Measurements from ENCODE around the gene ACKR2. TPM values are rescaled to one million over a fixed set of nuclear protein-coding genes. Genes with fewer than 3 reads are reported as not detected.
A peak's percentile ranks its signal among the peaks of the same experiment; 100 is the strongest.
"Not testable (repeated sequence)": the region's sequence is repeated elsewhere in the genome, so short reads cannot be mapped to it uniquely, and the experiment has no call there.

The ACKR2 gene
- total and polyA plus RNA-seq, 3 donors from 2014 or later, result 2.7 to 7.8 (median 3.4) TPM

- H3K27ac ChIP-seq, result no peak overlapping the region
- 77 to 84% methylated on average over 2 of the region's 2 CpGs for WGBS, 2 donors
- no peak for DNase-seq
- H3K36me3 ChIP-seq (ENCODE audit: low read depth, missing control alignments), result no peaks in the 10 kb centered on the region
- H3K4me3 ChIP-seq, result no peak overlapping the region
- intact Hi-C loops (cut with DNase I; ENCODE audit: low total_unique reads), result no loop called here
- no peaks in the 10 kb centered on the region for H3K4me1 ChIP-seq
- no peak for TF ChIP-seq CTCF (IDR thresholded peaks at IDR 0.05)
- no peak for TF ChIP-seq POLR2A (IDR thresholded peaks at IDR 0.05)
- no peaks in the 10 kb centered on the region for H3K9me3 ChIP-seq
- H3K27me3 ChIP-seq, result no peaks in the 10 kb centered on the region
Measured at GRCh38 chr3:42877881-42878280, 68.6 kb downstream of the ACKR2 start.

GRCh38 chr3:42880183-42880582 lies 70.9 kb downstream of the ACKR2 start:
- no peaks in the 10 kb centered on the region for H3K27me3 ChIP-seq
- H3K36me3 ChIP-seq (ENCODE audit: low read depth, missing control alignments), result no peaks in the 10 kb centered on the region
- TF ChIP-seq POLR2A (IDR thresholded peaks at IDR 0.05), result no peak
- no peak for TF ChIP-seq CTCF (IDR thresholded peaks at IDR 0.05)
- no peaks in the 10 kb centered on the region for H3K9me3 ChIP-seq
- intact Hi-C loops (cut with DNase I; ENCODE audit: low total_unique reads), result loop anchor here (10.0 kb wide), 2 partner anchors 45 to 105 kb away; partner anchors contain the start of gene CCDC13
- H3K4me1 ChIP-seq, result no peaks in the 10 kb centered on the region
- 55 to 71% methylated on average over 9 of the region's 9 CpGs for WGBS, 2 donors
- H3K4me3 ChIP-seq, result peak overlapping the region; percentile 61 to 65
- H3K27ac ChIP-seq, result no peak overlapping the region
- DNase-seq, result no peak

- 1 to 6% methylated on average over 5 to 29 of the region's 61 CpGs for WGBS, 2 donors
- no peaks in the 10 kb centered on the region for H3K27me3 ChIP-seq
- DNase-seq, result peak; percentile 90
- no peaks in the 10 kb centered on the region for H3K4me1 ChIP-seq
- no peak for TF ChIP-seq POLR2A (IDR thresholded peaks at IDR 0.05)
- TF ChIP-seq CTCF (IDR thresholded peaks at IDR 0.05), result peak; percentile 86 to 93 (median 86)
- intact Hi-C loops (cut with DNase I; ENCODE audit: low total_unique reads), result loop anchor here (10.0 kb wide), 2 partner anchors 46 to 106 kb away; partner anchors contain the start of gene CCDC13
- H3K9me3 ChIP-seq, result no peaks in the 10 kb centered on the region
- no peaks in the 10 kb centered on the region for H3K36me3 ChIP-seq (ENCODE audit: low read depth, missing control alignments)
- peak overlapping the region in 1 of 2 donors; percentile 70 for H3K27ac ChIP-seq
- peak overlapping the region; percentile 61 to 65 for H3K4me3 ChIP-seq
Measured at GRCh38 chr3:42880601-42881451, 71.6 kb downstream of the ACKR2 start.

GRCh38 chr3:42883251-42883930 lies 74.1 kb downstream of the ACKR2 start:
- H3K27me3 ChIP-seq; H3K36me3 ChIP-seq (ENCODE audit: low read depth, missing control alignments); H3K27ac ChIP-seq; H3K4me3 ChIP-seq; H3K9me3 ChIP-seq; DNase-seq; H3K4me1 ChIP-seq: not testable (repeated sequence)
- WGBS, 2 donors, result 87 to 89% methylated on average over 6 of the region's 6 CpGs
- intact Hi-C loops (cut with DNase I; ENCODE audit: low total_unique reads), result loop anchor here (10.0 kb wide), 2 partner anchors 49 to 109 kb away; partner anchors contain the start of gene CCDC13

GRCh38 chr3:42884324-42884723 lies 75.1 kb downstream of the ACKR2 start:
- H3K27me3 ChIP-seq, result no peaks in the 10 kb centered on the region
- H3K9me3 ChIP-seq, result no peaks in the 10 kb centered on the region
- no peaks in the 10 kb centered on the region for H3K4me1 ChIP-seq
- intact Hi-C loops (cut with DNase I; ENCODE audit: low total_unique reads), result loop anchor here (10.0 kb wide), 2 partner anchors 50 to 110 kb away; partner anchors contain the start of gene CCDC13
- no peak for TF ChIP-seq POLR2A (IDR thresholded peaks at IDR 0.05)
- TF ChIP-seq CTCF (IDR thresholded peaks at IDR 0.05), result no peak
- 78 to 80% methylated on average over 2 of the region's 2 CpGs for WGBS, 2 donors
- H3K4me3 ChIP-seq, result no peak overlapping the region
- H3K27ac ChIP-seq, result no peak overlapping the region
- H3K36me3 ChIP-seq (ENCODE audit: low read depth, missing control alignments), result no peaks in the 10 kb centered on the region
- no peak for DNase-seq

Measured in testis (tissue), 3 donors.